HG02588 (cell line): ENCODE data around the gene DGKI.
"Not testable (repeated sequence)": the region's sequence is repeated elsewhere in the genome, so short reads cannot be mapped to it uniquely, and the experiment has no call there.

Experiments used
- ATAC-seq: cut with Tn5 transposase; IDR thresholded peaks from one replicate; pipeline ENCODE4 v1.9.1; 2021; ENCODE audit warnings: mild to moderate bottlenecking, moderate library complexity; ENCODE audit not compliant: unreplicated experiment

DGKI gene

GRCh38 chr7:137484326-137484725, 362.4 kb downstream of the DGKI start:
- no peak for ATAC-seq

GRCh38 chr7:137482466-137482865, 364.3 kb downstream of the DGKI start:
- no peak for ATAC-seq

GRCh38 chr7:137480824-137481365, 365.9 kb downstream of the DGKI start:
- ATAC-seq, result no peak

GRCh38 chr7:137480401-137480800, 366.4 kb downstream of the DGKI start:
- no peak for ATAC-seq

- no peak for ATAC-seq
These were observed 369.8 kb downstream of the DGKI start for GRCh38 chr7:137476937-137477336.

GRCh38 chr7:137475966-137476365, 370.8 kb downstream of the DGKI start:
- ATAC-seq, result no peak

- no peak for ATAC-seq
These were observed 372.2 kb downstream of the DGKI start for GRCh38 chr7:137474540-137475026.

GRCh38 chr7:137471128-137471527, 375.6 kb downstream of the DGKI start:
- ATAC-seq, result no peak

GRCh38 chr7:137469858-137470257, 376.9 kb downstream of the DGKI start:
- no peak for ATAC-seq

GRCh38 chr7:137469191-137469811, 377.5 kb downstream of the DGKI start:
- ATAC-seq, result no peak

GRCh38 chr7:137462847-137463246, 383.9 kb downstream of the DGKI start:
- no peak for ATAC-seq

GRCh38 chr7:137462074-137462715, 384.6 kb downstream of the DGKI start:
- ATAC-seq, result no peak

- ATAC-seq, result no peak
These were observed 388.4 kb downstream of the DGKI start for GRCh38 chr7:137458399-137458798.

- no peak for ATAC-seq
These were observed 392.0 kb downstream of the DGKI start for GRCh38 chr7:137454767-137455166.

GRCh38 chr7:137454246-137454724, 392.5 kb downstream of the DGKI start:
- ATAC-seq, result peak; percentile 63

- no peak for ATAC-seq
These were observed 393.4 kb downstream of the DGKI start for GRCh38 chr7:137453356-137453755.

GRCh38 chr7:137449016-137449415, 397.8 kb downstream of the DGKI start:
- ATAC-seq, result no peak

GRCh38 chr7:137448572-137448971, 398.2 kb downstream of the DGKI start:
- not testable (repeated sequence) for ATAC-seq

- ATAC-seq, result no peak
These were observed 400.7 kb downstream of the DGKI start for GRCh38 chr7:137446025-137446424.

GRCh38 chr7:137445268-137445667, 401.5 kb downstream of the DGKI start:
- no peak for ATAC-seq

- no peak for ATAC-seq
These were observed 403.2 kb downstream of the DGKI start for GRCh38 chr7:137443616-137444015.

GRCh38 chr7:137441451-137441850, 405.3 kb downstream of the DGKI start:
- no peak for ATAC-seq
